Amniotic epithelial cell (primary cell): Measurements from ENCODE around the gene DDOST.
"Not testable (repeated sequence)": the region's sequence is repeated elsewhere in the genome, so short reads cannot be mapped to it uniquely, and the experiment has no call there.

Experiments
- DNase-seq: peaks from one replicate; pipeline ENCODE4 v3.0.0-alpha.2; 2010; ENCODE audit warnings: low read depth

DDOST gene

GRCh38 chr1:20624709-20625108 is 36.5 kb downstream of the DDOST start:
- no peak for DNase-seq

- DNase-seq: no peak
These were observed 40.2 kb downstream of the DDOST start for GRCh38 chr1:20621012-20621411.

- no peak for DNase-seq
These were observed 41.2 kb downstream of the DDOST start for GRCh38 chr1:20619999-20620398.

GRCh38 chr1:20618550-20618949 is 42.6 kb downstream of the DDOST start:
- no peak for DNase-seq

GRCh38 chr1:20616847-20617487 is 44.2 kb downstream of the DDOST start:
- peak; percentile 40 for DNase-seq

GRCh38 chr1:20615946-20616846 is 45.0 kb downstream of the DDOST start:
- DNase-seq: no peak

GRCh38 chr1:20614131-20614579 is 47.0 kb downstream of the DDOST start:
- no peak for DNase-seq

GRCh38 chr1:20612221-20612746 is 48.9 kb downstream of the DDOST start:
- no peak for DNase-seq

GRCh38 chr1:20611652-20612051 is 49.5 kb downstream of the DDOST start:
- DNase-seq: no peak

GRCh38 chr1:20610970-20611369 is 50.2 kb downstream of the DDOST start:
- DNase-seq: no peak

- DNase-seq: no peak
These were observed 51.6 kb downstream of the DDOST start for GRCh38 chr1:20609541-20609940.

GRCh38 chr1:20606801-20607570 is 54.2 kb downstream of the DDOST start:
- DNase-seq: not testable (repeated sequence)

- no peak for DNase-seq
These were observed 56.5 kb downstream of the DDOST start for GRCh38 chr1:20604678-20605077.

GRCh38 chr1:20603504-20604464 is 57.4 kb downstream of the DDOST start:
- DNase-seq: peak; percentile 93

GRCh38 chr1:20602851-20603450 is 58.2 kb downstream of the DDOST start:
- peak; percentile 64 for DNase-seq
